Progenitor cell of endocrine pancreas (in vitro differentiated cells): ENCODE data around the gene SRPK2. TPM values are rescaled to one million over a fixed set of nuclear protein-coding genes. Genes with fewer than 3 reads are reported as not detected.
A peak's percentile ranks its signal among the peaks of the same experiment; 100 is the strongest.

Source experiments
- DNase-seq: peaks from one replicate; pipeline ENCODE4 v3.0.0; 2021; ENCODE audit warnings: low spot score; ENCODE audit not compliant: unreplicated experiment
- H3K27ac Mint-ChIP-seq: 2 replicates; pipeline ENCODE4 v1.8.0; 2021; ENCODE audit warnings: mild to moderate bottlenecking, moderate library complexity, mixed read lengths
- H3K27me3 Mint-ChIP-seq: 2 replicates; pipeline ENCODE4 v1.8.0; 2021; ENCODE audit warnings: mixed read lengths
- H3K36me3 Mint-ChIP-seq: 2 replicates; pipeline ENCODE4 v1.8.0; 2022; ENCODE audit warnings: mixed read lengths; ENCODE audit not compliant: insufficient read depth
- H3K4me1 Mint-ChIP-seq: 2 replicates; pipeline ENCODE4 v1.8.0; 2021; ENCODE audit warnings: low read depth, mixed read lengths
- H3K4me3 Mint-ChIP-seq: 2 replicates; pipeline ENCODE4 v1.8.0; 2021; ENCODE audit warnings: low read depth, mild to moderate bottlenecking, moderate library complexity, mixed read lengths
- H3K9me3 Mint-ChIP-seq: 2 replicates; pipeline ENCODE4 v1.8.0; 2021; ENCODE audit warnings: low read depth, mixed read lengths
- total RNA-seq: library from RNA; stranded (reverse); gene quantifications from 2 replicates; pipeline ENCODE4 v1.2.1, GENCODE V29; 2021
- TF ChIP-seq, protein P1 (sequence below): fragments of 200-600 bp; sonication (generic); IDR thresholded peaks from one replicate; pipeline ENCODE4 v1.5.0; 2021; ENCODE audit warnings: antibody characterized with exemption, mild to moderate bottlenecking; ENCODE audit not compliant: unreplicated experiment

SRPK2 gene
- total RNA-seq, 1 donor from 2014 or later = 78.8 TPM

DNA sequence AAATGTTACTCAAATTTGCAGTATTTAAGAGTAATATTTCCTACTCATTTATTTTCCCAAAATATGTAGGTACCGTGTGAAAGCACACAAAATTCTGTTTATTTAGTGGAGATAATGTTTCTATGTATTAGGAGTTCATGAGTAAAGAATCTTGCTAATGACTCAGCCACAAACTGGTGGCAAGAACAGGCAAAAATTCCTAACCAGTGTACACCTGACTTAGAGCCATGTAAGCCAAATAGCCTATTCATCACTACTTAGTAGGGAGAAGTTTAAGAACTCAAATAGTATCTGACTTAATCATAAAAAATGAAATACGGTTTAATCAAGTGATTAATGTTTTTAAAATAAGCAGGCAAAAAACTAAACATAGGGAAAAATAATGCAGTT lies 169.0 kb downstream of the SRPK2 start:
- Mint-ChIP-seq H3K27ac (peak overlapping the region; percentile 77), H3K9me3 (peaks cover 8% of the 10 kb centered on the region), H3K4me1 (peaks cover 33% of the 10 kb centered on the region), H3K4me3 (no peak overlapping the region), H3K27me3 (no peaks in the 10 kb centered on the region), H3K36me3 (peaks cover 7% of the 10 kb centered on the region)
- TF ChIP-seq, protein P1, sequence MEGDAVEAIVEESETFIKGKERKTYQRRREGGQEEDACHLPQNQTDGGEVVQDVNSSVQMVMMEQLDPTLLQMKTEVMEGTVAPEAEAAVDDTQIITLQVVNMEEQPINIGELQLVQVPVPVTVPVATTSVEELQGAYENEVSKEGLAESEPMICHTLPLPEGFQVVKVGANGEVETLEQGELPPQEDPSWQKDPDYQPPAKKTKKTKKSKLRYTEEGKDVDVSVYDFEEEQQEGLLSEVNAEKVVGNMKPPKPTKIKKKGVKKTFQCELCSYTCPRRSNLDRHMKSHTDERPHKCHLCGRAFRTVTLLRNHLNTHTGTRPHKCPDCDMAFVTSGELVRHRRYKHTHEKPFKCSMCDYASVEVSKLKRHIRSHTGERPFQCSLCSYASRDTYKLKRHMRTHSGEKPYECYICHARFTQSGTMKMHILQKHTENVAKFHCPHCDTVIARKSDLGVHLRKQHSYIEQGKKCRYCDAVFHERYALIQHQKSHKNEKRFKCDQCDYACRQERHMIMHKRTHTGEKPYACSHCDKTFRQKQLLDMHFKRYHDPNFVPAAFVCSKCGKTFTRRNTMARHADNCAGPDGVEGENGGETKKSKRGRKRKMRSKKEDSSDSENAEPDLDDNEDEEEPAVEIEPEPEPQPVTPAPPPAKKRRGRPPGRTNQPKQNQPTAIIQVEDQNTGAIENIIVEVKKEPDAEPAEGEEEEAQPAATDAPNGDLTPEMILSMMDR = no peak
- DNase-seq = no peak

DNA sequence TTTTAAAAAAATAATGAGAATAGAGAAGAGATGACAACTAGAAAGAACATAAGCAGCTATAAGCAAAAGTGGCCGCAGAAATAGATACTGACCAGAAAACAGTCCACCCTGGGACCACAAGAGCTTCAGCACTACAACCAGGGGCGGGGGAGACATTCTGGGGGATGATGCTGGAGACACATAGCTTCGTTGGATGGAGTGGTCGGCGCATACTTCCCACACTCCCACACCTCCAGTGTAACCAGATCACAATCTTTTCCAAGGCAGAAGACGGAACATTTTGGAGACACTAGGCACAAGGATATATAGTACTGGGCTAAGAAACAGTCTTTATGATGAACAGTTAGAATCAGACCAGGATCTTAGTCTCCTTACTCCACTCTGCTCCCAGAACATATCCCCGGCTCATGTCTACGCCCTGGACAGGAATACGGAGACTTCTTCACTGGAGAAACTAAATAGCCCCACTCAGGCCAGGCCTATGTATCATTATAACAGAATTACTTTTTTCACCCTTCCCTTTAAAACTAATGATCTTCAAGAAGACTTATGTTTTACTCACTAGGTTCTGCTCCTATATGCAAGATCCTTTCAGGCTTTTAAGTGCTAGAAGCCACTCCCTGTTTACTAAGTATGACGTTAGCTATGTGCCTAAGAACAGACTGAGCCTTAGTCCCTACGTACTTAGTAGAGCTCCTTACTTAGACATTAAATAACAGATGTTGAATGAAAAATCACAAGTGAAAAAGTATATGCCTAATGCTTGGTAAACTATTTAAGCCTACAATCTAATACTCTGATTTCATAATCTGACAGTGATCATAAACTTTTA lies 169.6 kb downstream of the SRPK2 start:
- no peak overlapping the region for H3K4me3 Mint-ChIP-seq
- no peak for DNase-seq
- H3K27me3 Mint-ChIP-seq = no peaks in the 10 kb centered on the region
- H3K36me3 Mint-ChIP-seq = peaks cover 8% of the 10 kb centered on the region
- peaks cover 8% of the 10 kb centered on the region for H3K9me3 Mint-ChIP-seq
- H3K27ac Mint-ChIP-seq = peak overlapping the region; percentile 77
- TF ChIP-seq, protein P1 = no peak
- peaks cover 33% of the 10 kb centered on the region for H3K4me1 Mint-ChIP-seq

DNA sequence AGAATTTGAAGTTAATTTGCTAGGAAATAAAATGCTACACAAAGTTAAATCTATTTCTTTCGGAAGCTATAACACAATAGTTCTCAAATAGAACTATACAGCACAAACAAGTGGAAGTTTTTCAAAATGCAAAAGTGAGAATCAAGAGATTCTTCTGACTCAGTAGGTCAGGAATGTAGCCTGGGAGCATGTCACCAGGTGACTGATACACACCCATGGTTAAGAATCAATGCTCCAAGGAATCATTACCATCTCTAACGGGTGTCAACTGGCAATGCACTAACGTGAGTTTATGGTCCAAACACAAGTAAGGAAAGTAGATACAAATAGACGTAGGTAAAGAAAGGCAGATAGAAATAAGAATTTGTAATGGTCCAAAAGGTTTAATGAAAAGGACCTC lies 170.5 kb downstream of the SRPK2 start:
- peaks cover 8% of the 10 kb centered on the region for H3K36me3 Mint-ChIP-seq
- TF ChIP-seq, protein P1 = no peak
- peaks cover 8% of the 10 kb centered on the region for H3K9me3 Mint-ChIP-seq
- peak overlapping the region; percentile 92 for H3K27ac Mint-ChIP-seq
- DNase-seq = no peak
- no peaks in the 10 kb centered on the region for H3K27me3 Mint-ChIP-seq
- no peak overlapping the region for H3K4me3 Mint-ChIP-seq
- peaks cover 30% of the 10 kb centered on the region for H3K4me1 Mint-ChIP-seq

DNA sequence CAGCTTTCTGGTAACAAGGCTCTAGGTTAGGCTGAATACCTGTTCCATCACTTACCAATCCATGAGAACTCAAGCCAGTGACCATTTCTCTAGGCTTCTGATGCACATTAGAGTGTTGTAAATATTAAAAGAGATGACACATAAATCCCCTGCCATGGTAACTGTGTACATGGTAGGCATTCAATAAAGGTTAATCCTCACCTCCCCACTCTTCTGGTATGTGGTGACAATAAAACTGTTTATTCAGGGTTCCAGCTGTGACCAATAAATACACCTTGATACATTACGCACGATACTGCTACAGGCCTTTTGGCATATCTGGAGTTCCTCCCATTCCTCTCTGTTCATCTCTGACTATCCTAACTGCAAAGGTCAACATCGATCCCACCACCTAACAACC lies 171.9 kb downstream of the SRPK2 start:
- no peak overlapping the region for H3K4me3 Mint-ChIP-seq
- H3K27ac Mint-ChIP-seq = no peak overlapping the region
- no peak for DNase-seq

DNA sequence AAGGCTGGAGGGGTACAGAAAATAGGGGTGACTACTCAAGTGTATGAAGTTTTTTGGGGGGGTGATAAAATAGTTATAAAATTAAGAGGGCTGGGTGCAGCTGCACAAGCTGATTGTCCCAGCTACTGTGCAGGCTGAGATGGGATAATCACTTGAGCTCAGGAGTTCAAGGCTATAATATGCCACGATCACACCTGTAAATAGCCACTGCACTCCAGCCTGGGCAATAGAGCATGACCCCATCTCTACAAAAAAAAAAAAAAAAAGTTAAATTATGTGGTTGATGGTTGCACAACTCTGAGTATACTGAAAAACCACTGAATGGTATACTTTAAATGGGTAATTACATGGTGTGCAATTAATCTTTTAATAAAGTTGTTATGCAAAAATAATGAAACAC lies 172.9 kb downstream of the SRPK2 start:
- H3K4me1 Mint-ChIP-seq = peaks cover 26% of the 10 kb centered on the region
- H3K27me3 Mint-ChIP-seq = no peaks in the 10 kb centered on the region
- H3K27ac Mint-ChIP-seq = no peak overlapping the region
- TF ChIP-seq, protein P1 = no peak
- DNase-seq = no peak
- peaks cover 8% of the 10 kb centered on the region for H3K9me3 Mint-ChIP-seq
- H3K36me3 Mint-ChIP-seq = peaks cover 8% of the 10 kb centered on the region
- H3K4me3 Mint-ChIP-seq = no peak overlapping the region

More for the DNA sequence above, 171.9 kb downstream of the SRPK2 start:
- Mint-ChIP-seq H3K4me1 (peaks cover 26% of the 10 kb centered on the region), H3K9me3 (peaks cover 8% of the 10 kb centered on the region), H3K27me3 (no peaks in the 10 kb centered on the region), H3K36me3 (peaks cover 8% of the 10 kb centered on the region)
- TF ChIP-seq, protein P1 = no peak
